ENCODE data around the gene CDK11B.

DNA sequence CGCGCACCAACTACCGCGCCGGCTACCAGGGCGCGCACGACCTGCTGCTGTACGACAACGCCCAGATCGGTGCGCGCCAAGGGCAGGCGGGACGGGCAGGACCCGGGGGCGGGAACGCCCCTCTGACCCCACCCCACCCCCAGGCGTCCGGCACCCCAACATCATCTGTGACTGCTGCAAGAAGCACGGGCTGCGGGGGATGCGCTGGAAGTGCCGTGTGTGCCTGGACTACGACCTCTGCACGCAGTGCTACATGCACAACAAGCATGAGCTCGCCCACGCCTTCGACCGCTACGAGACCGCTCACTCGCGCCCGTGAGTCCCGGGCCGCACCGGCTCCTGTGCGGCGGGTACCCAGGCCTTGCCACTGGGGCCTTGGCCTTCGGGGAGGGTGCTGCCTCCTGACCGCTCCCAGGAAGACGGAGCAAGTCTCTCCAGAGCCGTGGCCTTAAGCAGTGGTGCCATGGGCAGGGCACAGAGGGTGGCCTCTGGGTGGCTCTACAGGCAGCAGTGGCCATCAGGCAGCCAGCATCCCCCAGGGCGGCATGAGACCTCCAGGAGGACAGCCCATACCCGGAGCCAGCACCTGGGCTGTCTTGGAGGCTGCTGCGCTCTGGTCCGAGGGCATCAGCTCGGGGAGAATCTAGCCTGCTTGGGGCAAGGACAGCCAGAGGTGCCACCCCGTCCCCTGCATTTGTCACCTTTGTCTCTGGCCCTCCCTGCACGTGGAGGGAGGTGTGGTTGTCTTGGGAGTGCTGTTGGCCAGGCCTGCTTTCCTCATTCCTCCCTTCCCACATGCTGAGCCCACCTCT, 35.0 kb downstream of the CDK11B start:
- no peak for TF ChIP-seq EZH2 (IDR thresholded peaks at IDR 0.05; ENCODE audit: insufficient read depth, low read length)
- TF ChIP-seq, protein P1, sequence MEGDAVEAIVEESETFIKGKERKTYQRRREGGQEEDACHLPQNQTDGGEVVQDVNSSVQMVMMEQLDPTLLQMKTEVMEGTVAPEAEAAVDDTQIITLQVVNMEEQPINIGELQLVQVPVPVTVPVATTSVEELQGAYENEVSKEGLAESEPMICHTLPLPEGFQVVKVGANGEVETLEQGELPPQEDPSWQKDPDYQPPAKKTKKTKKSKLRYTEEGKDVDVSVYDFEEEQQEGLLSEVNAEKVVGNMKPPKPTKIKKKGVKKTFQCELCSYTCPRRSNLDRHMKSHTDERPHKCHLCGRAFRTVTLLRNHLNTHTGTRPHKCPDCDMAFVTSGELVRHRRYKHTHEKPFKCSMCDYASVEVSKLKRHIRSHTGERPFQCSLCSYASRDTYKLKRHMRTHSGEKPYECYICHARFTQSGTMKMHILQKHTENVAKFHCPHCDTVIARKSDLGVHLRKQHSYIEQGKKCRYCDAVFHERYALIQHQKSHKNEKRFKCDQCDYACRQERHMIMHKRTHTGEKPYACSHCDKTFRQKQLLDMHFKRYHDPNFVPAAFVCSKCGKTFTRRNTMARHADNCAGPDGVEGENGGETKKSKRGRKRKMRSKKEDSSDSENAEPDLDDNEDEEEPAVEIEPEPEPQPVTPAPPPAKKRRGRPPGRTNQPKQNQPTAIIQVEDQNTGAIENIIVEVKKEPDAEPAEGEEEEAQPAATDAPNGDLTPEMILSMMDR (IDR thresholded peaks at IDR 0.05; ENCODE audit: insufficient read depth, low read depth, low read length): no peak
